ENCODE measurements around the gene PRSS12.

- TF ChIP-seq CTCF (IDR thresholded peaks at IDR 0.05) (no peak), POLR2A (IDR thresholded peaks at IDR 0.05) (no peak)
Measured at GRCh38 chr4:118389721-118390120, 36.9 kb upstream of the PRSS12 start.
